GM18505 (cell line): ENCODE measurements around the gene DACT2.

Source experiments
- ATAC-seq: cut with Tn5 transposase; IDR thresholded peaks from one replicate; pipeline ENCODE4 v1.9.1; 2021; ENCODE audit not compliant: unreplicated experiment
- POLR2A ChIP-seq: IDR thresholded peaks from 4 replicates; pipeline ENCODE4 v1.6.1; 2011; ENCODE audit warnings: borderline replicate concordance; ENCODE audit not compliant: insufficient read depth, insufficient read length; ENCODE audit errors: extremely low read depth

Gene DACT2

DNA sequence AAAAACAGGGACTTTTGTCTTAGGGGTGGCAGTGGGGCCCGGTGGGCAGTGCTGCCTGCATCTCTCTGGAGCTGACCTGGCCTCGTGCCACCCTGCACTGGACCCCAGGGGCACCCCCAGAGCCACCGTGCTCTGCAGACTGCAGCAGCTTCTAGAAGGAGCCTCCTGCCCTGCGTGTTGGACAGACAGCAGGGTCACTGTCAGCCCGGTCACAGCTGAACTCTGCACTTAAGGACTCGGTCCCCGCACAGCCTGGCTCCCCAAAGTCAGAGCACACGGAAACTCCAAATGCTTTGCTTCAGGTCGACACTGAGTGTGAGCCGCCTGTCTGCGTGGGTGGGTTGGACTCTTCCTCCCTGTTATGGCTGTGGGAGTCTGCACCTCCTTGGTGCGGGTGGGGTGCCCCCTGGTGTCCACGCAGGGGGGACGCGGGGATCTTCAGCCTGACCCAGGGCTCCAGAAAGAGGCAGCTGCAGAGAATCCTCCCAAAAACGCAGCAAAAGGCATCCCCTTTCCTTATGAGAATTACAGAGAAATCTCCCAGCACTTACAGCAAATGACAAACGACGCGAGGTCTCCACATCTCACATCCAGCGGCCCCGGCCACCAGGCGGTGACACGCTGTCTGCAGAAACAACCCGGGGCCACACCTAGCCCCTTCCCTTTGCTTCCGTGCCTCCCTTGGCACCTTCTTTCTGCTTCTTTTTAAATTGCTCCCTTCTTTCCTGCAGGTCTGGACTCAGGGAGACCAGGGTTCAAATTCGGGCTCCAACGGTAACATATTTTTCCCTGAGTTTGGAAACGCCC, 36.3 kb upstream of the DACT2 start:
- no peak for TF ChIP-seq POLR2A
- ATAC-seq: no peak

DNA sequence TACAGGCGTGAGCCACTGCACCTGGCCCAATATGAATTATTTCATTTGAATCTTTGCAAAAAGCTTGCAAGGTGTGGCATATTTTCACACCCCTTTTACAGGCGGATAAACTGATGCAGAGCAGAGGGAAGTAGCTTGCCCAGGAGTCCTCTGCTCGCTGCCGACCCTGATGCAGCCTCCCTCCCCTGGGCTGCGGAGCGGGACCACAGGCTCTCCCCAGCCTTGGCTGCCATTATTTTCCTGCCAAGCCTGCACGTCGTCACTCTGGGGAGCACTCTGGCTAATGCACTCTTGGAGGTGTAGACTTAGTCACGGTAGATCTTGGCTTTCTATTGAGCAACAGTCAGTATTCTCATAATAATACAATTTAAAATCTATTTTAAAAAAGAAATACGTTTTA, 34.8 kb upstream of the DACT2 start:
- TF ChIP-seq POLR2A: no peak
- ATAC-seq: no peak

DNA sequence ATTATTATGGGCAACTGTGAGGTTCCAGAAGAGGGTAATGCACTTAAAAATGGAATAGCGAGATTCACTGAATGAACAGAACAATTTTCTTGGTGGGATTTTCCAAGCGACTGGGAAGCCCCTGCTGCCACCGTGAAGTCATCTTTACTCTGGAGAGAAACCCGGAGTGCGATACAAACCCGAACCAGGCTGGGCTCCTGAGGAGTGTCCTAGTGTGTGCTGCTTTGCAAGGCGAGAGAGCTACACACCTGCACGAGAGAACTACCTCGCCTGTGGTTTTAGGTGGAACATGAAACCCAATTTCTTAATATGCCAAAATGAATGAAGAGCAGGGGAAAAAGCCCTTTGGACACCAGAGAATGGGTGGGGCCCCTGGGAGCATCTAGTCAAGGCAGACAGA, 33.5 kb upstream of the DACT2 start:
- no peak for ATAC-seq
- no peak for TF ChIP-seq POLR2A

DNA sequence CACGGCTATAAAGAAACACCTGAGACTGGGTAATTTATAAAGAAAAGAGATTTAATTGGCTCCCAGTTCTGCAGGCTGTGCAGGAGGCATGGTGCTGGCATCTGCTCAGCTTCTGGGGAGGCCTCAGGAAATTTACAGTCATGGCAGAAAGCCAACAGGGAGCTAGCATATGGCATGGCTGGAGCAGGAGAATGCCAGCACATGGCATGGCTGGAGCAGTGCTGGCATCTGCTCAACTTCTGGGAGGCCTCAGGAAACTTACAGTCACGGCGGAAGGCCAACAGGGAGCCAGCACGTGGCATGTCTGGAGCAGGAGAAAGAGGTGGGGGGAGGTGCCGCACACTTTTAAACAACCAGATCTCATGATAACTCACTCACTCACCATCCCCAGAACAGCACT, 32.5 kb upstream of the DACT2 start:
- no peak for ATAC-seq

DNA sequence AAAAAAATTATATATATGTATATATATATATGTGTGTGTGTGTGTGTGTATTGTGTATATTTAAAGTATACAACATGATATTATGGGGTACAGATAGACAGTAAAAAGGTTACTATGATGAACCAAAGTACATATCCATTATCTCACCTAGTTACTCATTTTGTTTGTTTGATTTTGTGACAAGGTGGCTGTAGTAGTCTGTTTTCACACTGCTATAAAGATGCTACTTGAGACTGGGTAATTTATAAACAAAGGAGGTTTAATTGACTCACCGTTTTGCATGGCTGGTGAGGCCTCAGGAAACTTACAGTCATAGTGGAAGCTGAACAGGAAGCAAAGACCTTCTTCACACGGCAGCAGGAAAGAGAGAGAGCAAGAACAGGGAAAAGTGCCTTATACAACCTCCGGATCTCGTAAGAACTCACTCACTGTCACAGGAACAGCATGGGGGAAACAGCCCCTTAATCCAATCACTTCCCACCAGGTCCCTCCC, 30.2 kb upstream of the DACT2 start:
- no peak for ATAC-seq
- TF ChIP-seq POLR2A: no peak

More for the DNA sequence above, 32.5 kb upstream of the DACT2 start:
- no peak for TF ChIP-seq POLR2A

DNA sequence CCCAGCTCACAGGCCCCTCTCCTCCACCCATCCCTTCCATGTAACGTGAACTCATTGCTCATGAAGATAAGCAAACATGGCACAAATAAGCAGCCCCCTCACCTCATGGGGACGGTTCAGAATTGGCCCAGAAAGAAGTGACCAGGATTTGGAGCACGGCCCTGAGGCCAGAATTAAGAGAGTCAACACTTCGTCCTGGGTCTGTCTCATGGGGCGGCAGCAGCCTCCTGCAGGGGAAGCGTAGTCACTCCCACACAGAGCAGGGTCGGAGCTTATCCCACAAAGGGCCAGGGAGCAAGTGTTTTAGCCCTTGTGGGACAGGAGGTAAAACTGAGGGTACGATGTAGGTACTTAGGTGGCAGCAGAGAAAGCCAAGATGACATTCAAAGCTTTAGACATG, 28.6 kb upstream of the DACT2 start:
- TF ChIP-seq POLR2A: no peak
- ATAC-seq: no peak

DNA sequence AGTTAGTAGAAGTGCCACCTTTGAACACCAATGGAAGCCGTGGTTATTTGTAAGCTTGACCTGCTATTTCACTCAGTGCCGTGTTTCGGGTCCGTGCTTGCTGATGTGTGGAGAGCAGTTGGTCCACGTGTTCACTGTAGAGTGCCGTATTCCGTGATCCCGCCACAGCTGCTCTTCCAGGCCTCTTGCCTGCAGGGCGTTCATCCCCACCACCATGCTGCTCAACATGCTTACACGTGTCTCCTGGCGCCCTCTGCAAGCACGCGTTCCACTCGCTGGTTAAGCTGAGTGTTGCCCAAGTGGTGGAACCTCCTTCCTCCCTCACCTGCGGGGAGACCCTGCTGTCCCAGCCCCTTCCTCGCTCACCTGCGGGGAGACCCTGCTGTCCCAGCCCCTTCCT, 28.0 kb upstream of the DACT2 start:
- TF ChIP-seq POLR2A: no peak
- ATAC-seq: no peak

DNA sequence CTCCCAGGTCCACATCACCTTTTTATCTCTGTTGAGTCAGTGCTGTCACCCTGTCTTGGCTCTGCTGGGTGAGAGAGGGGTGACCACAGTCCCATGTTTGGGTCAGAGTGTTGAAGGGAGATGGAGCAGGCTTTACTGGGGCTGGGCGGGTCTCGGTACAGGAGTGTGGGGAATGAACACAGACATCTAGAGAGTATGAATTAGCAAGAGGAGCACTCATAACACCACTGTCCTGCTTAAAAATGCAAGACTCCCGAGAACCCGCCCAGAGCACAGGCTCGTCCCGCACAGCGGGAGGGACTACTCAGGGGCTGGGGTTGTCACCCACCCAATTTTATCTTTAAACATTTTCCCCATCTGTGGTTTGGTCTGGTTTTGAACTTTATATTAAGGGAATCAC, 27.5 kb upstream of the DACT2 start:
- no peak for ATAC-seq
- no peak for TF ChIP-seq POLR2A

DNA sequence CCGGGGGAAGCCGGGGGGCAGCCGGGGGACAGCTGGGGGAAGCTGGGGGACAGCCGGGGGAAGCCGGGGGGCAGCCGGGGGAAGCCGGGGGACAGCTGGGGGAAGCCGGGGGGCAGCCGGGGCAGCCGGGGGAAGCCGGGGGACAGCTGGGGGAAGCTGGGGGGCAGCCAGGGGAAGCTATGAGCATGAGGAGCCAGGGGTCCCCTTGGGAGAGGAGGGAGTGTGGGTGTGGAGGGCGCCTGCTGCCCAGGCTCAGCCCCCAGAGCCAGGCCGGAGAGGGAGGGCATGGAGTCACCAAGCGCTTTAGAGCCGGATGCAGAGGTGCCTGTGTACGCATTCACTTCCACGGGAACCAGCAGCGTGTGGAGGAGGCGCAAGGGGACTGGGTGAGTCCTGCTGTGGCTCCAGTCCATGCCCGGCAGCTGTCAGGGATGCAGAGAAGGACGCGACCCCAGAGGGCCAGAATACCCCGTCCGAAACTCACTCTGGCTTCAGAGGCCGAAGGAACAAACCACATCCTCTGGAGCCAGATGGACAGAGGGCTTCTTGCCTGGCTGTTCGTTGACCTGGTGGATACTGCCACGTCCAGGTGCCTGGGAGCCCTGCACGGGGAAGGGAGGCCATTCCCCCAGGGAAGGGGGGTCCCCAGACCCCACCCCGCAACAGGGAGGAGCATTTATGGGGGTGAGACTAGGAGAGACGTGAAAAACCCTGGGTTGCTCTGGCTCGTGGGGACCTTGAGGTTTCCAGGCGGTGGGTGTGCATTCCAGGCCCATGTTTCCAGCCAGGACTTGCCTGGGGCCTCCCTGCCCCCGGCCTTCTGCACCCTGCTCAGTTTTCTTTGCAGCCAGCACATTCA, 26.5 kb upstream of the DACT2 start:
- no peak for ATAC-seq
- no peak for TF ChIP-seq POLR2A

DNA sequence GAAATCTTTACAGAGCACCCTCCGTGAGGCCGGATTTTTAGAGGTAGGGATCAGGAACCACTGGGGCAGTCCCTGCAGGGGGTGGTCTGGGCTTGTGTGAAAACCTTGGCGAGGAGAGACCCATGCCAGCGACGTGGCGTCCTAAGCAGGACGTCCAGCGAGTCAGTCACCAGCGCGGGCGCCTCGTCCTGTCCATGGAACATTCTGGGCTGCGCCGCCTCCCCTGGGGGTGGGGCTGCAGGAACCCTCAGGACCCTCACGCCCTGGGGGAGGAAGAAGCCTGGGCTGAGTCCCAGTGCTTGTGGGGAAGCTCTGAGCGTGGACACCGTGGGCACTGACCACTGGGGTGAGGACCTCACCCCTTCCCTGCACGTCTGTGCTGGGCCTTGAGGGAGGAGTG, 25.7 kb upstream of the DACT2 start:
- no peak for TF ChIP-seq POLR2A
- no peak for ATAC-seq

DNA sequence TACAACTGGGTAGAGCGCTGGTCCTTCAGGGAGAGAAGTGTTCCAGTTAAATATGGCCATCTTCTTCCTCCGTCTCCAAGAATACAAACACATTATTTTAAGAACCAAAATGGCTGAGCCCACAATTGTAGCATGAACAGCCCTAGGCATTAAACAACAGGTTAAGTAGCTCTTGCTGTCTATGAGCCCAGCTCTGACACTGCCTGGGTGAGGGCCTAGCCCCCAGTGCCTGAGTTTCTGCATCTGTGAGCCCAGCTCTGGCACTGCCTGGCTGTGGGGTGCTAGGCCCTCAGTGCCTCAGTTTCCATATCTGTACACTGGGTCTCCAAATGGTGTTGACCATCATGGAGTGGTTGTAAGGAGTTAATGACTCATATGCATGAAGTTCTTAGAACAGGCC, 24.8 kb upstream of the DACT2 start:
- TF ChIP-seq POLR2A: no peak
- ATAC-seq: no peak

DNA sequence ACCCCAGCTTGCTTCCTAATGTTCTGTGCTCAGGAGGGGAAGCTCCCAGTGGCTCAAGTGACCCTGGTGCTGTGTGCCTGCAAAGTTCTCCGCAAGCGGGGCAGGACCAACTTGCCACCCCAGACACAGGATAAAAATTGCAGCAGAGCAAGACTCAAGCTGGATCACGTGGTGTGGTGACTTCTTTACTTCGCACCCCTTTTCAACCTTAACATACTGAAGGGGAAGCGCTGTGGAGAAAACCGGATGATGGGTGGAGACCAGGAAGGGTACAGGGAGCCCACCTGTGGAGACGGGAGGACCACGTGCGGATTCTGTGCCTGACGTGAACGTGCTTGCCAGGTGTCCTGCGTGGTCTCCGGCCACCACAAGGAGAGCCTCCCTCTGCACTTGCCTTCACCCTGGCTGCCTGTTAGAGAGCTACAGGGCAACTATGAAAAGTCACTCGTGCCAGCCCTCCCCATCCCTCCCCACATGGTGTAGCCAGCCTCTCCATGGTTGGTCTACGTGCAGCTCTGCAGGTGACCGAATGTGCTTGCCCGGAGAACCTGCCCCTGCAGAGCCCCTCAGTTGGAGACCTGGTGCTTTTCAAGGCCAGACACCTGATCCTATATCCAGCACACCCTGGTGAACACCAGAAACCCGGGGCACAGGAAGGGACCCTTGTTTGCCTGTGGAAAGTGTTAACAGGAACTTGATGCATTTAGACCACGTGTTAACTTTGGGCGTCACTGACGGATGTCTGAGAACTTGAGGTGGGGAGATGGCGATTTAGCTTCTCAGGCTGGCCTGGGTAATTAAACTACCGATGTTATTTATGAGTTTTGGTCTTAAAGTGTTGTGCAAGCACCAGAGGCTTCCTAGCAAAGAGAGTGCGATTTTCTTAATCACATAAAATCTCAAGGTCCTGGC, 23.9 kb upstream of the DACT2 start:
- ATAC-seq: no peak
- no peak for TF ChIP-seq POLR2A

DNA sequence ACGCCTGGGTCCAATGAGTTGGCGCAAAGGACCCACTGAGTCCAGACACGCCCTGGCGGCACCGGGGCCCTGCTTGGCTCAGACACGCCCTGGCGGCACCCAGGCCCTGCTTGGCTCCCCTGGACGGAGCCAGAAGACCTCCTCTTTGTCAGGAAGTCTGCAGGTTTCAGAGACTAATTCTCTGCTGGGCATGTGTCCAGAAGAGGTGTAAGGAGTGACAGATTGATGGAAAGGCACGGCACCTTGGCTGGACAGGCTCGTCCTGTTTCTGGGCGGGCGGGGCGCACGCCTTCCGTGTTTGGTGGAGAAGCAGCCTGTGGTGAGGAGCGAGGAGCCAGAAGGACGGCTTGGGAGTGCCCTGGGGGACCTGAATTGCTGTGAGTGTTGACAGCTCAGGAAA, 23.1 kb upstream of the DACT2 start:
- TF ChIP-seq POLR2A: no peak

DNA sequence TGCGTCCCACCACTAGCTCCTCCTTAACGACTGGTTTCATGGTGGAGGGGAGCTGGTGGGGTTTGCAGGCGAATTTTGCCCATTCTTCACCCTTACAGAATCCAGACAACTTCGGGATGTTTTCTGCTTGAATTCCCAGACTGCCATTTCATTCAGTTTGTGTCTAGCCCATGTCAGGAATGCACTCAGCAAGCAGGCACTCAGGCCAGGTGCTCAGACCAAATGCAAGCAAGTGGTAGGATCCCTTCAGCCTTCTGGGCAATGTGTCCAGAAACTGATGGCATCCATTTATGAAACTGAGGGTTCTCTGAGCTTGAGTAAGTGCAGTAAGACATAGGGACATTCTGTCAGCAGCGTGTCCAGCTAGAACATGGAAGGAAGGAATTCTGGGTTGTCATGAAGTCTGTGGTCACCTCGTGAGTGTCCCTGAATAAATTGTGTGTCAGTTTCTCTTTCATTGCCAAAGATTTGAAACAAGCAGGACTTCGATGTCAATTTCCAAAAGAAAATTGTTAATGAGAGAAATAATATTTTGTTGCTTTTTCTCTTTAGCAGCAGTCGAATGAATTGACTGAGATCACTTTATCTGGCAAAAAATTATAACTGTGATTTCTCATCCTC, 21.8 kb upstream of the DACT2 start:
- no peak for TF ChIP-seq POLR2A
- ATAC-seq: no peak

More for the DNA sequence above, 23.1 kb upstream of the DACT2 start:
- ATAC-seq: no peak
